Upper lobe of left lung (tissue), 4 donors: Measurements from ENCODE around the gene TCP11L1.

ENCODE experiments used
- CTCF ChIP-seq, 6 experiments: fragments of 450-650 bp in 4 of 6; fragments of 200-600 bp in 2 of 6; sonication (generic) in 2 of 6; IDR thresholded peaks; one replicate each; pipeline ENCODE4 v1.5.1; 2016 to 2019; ENCODE audit warnings: antibody characterized with exemption in 6 of 6
- EP300 ChIP-seq, 4 donors: sonication (generic); formaldehyde crosslinking; IDR thresholded peaks; one replicate each; pipeline ENCODE4 v1.5.1; 2017; ENCODE audit warnings: antibody characterized with exemption in 4 of 4, control low read depth in 2 of 4
- POLR2AphosphoS5 ChIP-seq, 2 donors: sonication (generic); formaldehyde crosslinking; IDR thresholded peaks; one replicate each; pipeline ENCODE4 v1.5.1; 2017; ENCODE audit warnings: antibody characterized with exemption in 2 of 2

GRCh38 chr11:33017478-33017877, 21.9 kb upstream of the TCP11L1 start:
- TF ChIP-seq CTCF (IDR thresholded peaks at IDR 0.05): no peak
- no peak for TF ChIP-seq EP300 (IDR thresholded peaks at IDR 0.05)
- TF ChIP-seq POLR2AphosphoS5 (IDR thresholded peaks at IDR 0.05): no peak
